Measurements from ENCODE around the gene ZFR. TPM values are rescaled to one million over a fixed set of nuclear protein-coding genes. Genes with fewer than 3 reads are reported as not detected.

Gene ZFR
- total RNA-seq, 1 donor from 2014 or later: 89.8 TPM

DNA sequence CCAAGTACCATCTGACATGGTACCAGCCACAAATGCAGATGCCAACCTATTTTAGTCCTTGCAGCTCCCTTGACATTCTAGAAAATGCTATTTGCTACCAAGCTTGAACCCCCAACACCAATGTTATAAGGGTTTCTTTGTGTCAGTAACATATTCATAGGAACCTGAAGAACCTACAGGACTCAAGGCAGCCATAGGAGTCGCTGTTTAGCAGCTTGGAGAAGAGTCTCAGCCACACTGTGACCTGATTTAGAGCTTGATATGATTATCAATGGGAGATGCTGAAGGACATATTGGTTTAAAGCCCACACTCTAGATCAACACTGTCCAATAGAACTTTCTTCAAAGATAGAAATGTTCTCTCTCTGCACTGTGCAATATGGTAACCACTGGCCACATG lies 6.4 kb upstream of the ZFR start:
- DNase-seq (ENCODE audit: low read depth, low spot score): no peak
- TF ChIP-seq, protein P1, sequence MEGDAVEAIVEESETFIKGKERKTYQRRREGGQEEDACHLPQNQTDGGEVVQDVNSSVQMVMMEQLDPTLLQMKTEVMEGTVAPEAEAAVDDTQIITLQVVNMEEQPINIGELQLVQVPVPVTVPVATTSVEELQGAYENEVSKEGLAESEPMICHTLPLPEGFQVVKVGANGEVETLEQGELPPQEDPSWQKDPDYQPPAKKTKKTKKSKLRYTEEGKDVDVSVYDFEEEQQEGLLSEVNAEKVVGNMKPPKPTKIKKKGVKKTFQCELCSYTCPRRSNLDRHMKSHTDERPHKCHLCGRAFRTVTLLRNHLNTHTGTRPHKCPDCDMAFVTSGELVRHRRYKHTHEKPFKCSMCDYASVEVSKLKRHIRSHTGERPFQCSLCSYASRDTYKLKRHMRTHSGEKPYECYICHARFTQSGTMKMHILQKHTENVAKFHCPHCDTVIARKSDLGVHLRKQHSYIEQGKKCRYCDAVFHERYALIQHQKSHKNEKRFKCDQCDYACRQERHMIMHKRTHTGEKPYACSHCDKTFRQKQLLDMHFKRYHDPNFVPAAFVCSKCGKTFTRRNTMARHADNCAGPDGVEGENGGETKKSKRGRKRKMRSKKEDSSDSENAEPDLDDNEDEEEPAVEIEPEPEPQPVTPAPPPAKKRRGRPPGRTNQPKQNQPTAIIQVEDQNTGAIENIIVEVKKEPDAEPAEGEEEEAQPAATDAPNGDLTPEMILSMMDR (conservative IDR thresholded peaks at IDR 0.05): peak; percentile 44
- Mint-ChIP-seq H3K27ac (ENCODE audit: unreplicated experiment) (no peak overlapping the region), H3K36me3 (ENCODE audit: low read depth) (no peaks in the 10 kb centered on the region), H3K4me1 (no peaks in the 10 kb centered on the region), H3K4me3 (no peak overlapping the region), H3K9me3 (no peaks in the 10 kb centered on the region), H3K27me3 (ENCODE audit: low read depth) (no peaks in the 10 kb centered on the region)

DNA sequence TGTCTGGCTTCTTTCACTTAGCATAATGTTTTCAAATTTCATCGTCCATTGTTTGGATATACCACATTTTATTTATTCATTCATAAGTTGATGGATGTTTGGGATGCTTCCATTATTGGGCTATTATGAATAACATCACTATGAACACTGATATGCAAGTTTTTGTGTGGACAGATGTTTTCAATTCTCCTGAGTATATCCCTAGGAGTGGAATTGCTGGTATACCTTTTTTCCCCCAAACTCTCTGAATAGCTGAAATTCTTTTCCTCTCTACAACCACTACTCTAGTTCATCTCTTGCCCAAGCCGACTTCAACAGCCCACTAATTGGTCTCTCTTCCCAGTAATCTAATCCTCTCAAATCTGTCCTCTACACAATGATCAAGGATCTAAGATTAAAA lies 4.7 kb upstream of the ZFR start:
- H3K27ac Mint-ChIP-seq (ENCODE audit: unreplicated experiment): no peak overlapping the region
- no peaks in the 10 kb centered on the region for H3K9me3 Mint-ChIP-seq

DNA sequence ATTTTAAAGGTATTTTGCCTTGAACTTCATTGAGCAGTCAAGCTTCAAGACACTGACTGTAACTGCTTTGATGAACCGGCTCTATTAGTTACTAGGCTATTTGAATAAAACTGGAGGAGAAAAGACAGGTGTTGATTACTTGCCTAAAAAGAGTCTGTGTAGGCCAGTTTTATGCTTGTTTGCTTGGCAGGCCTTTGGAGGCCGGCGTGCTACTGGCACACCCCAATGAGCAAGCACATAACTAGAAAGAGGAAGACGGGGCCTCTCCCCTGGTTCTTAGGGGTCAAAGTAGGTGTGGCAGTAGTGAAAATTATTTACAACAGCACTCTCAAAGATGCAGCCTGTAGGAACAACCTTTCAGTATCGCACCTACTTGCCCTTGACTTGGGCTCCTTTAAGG lies 2.1 kb upstream of the ZFR start:
- no peaks in the 10 kb centered on the region for H3K9me3 Mint-ChIP-seq
- peaks cover 29% of the 10 kb centered on the region for H3K4me1 Mint-ChIP-seq
- H3K36me3 Mint-ChIP-seq (ENCODE audit: low read depth): peaks cover 4% of the 10 kb centered on the region
- H3K4me3 Mint-ChIP-seq: peak overlapping the region; percentile 80
- H3K27me3 Mint-ChIP-seq (ENCODE audit: low read depth): peaks cover 10% of the 10 kb centered on the region
- TF ChIP-seq, protein P1 (conservative IDR thresholded peaks at IDR 0.05): no peak
- no peak for DNase-seq (ENCODE audit: low read depth, low spot score)
- H3K27ac Mint-ChIP-seq (ENCODE audit: unreplicated experiment): no peak overlapping the region

More for the DNA sequence above, 4.7 kb upstream of the ZFR start:
- Mint-ChIP-seq H3K27me3 (ENCODE audit: low read depth) (peaks cover 10% of the 10 kb centered on the region), H3K4me1 (peaks cover 11% of the 10 kb centered on the region), H3K36me3 (ENCODE audit: low read depth) (no peaks in the 10 kb centered on the region), H3K4me3 (no peak overlapping the region)
- no peak for DNase-seq (ENCODE audit: low read depth, low spot score)
- TF ChIP-seq, protein P1 (conservative IDR thresholded peaks at IDR 0.05): no peak

DNA sequence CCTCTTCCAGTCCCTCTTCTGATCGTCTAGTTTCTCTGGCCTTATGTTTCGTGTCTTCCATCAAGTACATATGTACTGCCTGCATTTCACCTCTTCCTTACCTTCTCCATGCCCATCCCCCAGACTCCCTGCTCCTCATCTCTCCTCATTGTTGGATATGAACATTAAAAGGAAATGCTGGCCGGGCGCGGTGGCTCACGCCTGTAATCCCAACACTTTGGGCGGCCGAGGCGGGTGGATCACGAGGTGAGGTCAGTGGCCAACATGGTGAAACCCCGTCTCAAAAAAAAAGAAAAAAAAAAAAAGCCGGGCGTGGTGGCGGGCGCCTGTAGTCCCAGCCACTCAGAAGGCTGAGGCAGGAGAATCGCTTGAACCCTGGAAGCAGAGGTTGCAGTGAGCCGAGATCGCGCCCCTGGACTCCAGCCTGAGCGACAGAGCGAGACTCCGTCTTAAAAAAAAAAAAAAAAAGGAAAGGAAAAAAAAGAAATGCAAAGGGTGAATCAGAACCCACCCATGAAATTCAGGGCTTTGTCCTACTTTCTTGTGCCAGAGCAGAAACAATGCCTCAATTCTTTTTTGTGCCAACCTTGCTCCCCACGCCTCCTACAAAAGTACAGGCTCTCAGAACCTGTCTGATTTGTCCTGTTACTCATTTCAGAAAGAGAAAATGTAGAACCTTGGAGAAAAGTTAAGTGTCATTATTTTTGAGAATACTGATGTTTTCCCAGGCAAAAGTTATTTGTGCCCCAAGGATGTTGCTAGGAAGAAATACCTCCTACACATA lies 1.5 kb upstream of the ZFR start:
- peaks cover 10% of the 10 kb centered on the region for H3K27me3 Mint-ChIP-seq (ENCODE audit: low read depth)
- no peak overlapping the region for H3K27ac Mint-ChIP-seq (ENCODE audit: unreplicated experiment)
- TF ChIP-seq, protein P1 (conservative IDR thresholded peaks at IDR 0.05): no peak
- H3K4me1 Mint-ChIP-seq: peaks cover 35% of the 10 kb centered on the region
- DNase-seq (ENCODE audit: low read depth, low spot score): no peak
- H3K36me3 Mint-ChIP-seq (ENCODE audit: low read depth): peaks cover 4% of the 10 kb centered on the region
- peak overlapping the region; percentile 95 for H3K4me3 Mint-ChIP-seq
- H3K9me3 Mint-ChIP-seq: no peaks in the 10 kb centered on the region

DNA sequence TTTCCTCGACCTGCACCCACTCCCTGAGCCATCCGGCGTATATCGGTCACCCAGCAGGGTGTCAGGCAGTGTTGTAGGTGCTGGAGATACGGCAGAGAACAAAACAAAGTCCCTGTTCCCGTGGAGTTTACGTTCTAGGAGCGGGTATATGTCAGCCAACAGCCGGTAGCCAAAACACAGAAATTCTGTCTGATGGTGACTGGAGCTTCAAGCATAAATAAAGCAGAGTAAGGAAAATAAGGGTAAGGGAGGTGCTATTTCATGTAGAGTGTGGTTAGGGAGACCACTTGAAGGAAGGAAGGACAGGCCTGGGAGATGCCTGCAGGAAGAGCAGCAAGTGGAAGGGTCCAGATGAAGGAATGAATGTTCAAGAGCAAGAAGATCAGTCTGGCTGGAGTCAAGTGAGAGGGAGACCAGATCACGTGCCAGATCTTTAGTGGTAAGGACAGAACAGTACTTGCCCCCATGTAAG lies 783 bp upstream of the ZFR start:
- H3K36me3 Mint-ChIP-seq (ENCODE audit: low read depth): peaks cover 4% of the 10 kb centered on the region
- H3K4me3 Mint-ChIP-seq: peak overlapping the region; percentile 95
- no peaks in the 10 kb centered on the region for H3K9me3 Mint-ChIP-seq
- peaks cover 35% of the 10 kb centered on the region for H3K4me1 Mint-ChIP-seq
- peak overlapping the region; percentile 24 for H3K27ac Mint-ChIP-seq (ENCODE audit: unreplicated experiment)
- H3K27me3 Mint-ChIP-seq (ENCODE audit: low read depth): peaks cover 10% of the 10 kb centered on the region
- no peak for DNase-seq (ENCODE audit: low read depth, low spot score)
- TF ChIP-seq, protein P1 (conservative IDR thresholded peaks at IDR 0.05): no peak

All from neural crest cell (in vitro differentiated cells).